Kasumi-1 (cell line): ENCODE data around the gene ADCYAP1R1.

Experiments
- DNase-seq, 2 experiments: peaks; one replicate each; lab custom pipeline; 2025; lab: John Stamatoyannopoulos, UW

Gene ADCYAP1R1

DNA sequence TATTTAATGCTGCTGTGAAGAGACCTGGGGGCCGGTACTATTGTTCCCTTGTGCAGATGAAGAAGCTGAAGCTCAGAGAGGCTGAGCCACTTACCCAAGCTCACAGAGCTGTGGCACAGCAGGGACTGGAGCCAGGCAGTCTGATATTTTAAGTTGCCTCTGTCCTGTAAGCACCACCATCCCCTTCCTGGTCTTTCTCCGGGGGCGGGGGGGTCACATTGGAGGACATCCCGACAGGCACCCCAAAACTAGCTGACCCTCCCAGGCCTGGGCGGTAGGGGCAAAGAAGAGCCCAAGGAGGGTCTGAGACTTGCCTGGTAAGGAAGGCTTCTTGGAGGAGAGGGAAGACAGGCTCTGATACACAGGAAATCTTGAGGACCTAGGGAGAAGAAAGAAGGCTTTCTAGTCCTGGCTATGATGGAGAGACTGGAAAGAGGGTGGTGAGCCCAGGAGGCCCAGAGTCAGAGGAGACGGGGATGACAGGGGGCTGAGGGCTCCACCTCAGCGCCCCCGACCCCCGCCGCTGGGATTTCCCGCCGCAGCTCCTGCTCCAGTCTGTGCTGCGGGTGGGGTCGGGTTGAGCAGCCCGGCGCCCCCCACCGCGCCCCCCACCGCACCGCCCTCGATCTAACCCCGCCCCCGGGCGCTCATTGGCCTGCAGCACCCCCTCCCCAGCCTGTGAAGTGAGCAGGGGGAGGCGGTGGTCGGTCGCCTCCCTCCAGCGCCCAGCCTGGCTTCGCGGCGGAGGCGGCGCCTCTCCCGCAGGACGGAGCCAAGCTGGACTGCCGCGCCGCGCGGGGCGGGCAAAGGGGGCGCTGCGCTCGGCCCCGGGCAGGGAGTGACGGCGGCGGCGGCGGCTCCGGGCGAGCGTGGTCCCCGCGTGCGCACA is at the start of gene ADCYAP1R1:
TSS of gene ADCYAP1R1 (plus strand) at position 711 of the 889 bp plus-strand sequence. CDS start 10,957 bp downstream, outside the sequence.
- DNase-seq, result no peak

- no peak for DNase-seq
Observed at GRCh38 chr7:31003097-31003496, 49.0 kb upstream of the ADCYAP1R1 start.

- DNase-seq, result no peak
Observed at GRCh38 chr7:31003721-31004120, 48.4 kb upstream of the ADCYAP1R1 start.

GRCh38 chr7:31004393-31004792 is 47.7 kb upstream of the ADCYAP1R1 start:
- DNase-seq, result no peak

DNA sequence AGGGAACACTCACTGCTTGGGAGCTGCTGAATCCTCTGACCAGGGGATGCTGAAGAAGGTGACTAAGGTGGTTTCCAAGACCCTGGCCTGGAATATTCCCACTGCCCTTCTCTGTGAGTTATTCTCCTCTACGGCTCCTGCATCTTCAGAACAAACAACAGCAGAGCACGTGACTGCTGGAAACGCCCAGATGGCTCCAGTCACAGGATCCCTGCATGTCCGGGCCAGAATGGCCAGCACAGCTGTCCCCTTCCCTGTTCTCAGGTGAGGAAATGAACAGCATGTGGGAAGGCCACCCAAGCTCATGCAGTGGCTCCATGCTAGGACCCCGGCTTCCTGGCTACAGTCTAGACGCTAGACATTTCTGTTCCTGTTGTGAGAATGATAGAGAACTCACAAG is 45.3 kb upstream of the ADCYAP1R1 start:
- no peak for DNase-seq

GRCh38 chr7:31007634-31008033 is 44.5 kb upstream of the ADCYAP1R1 start:
- DNase-seq, result no peak

- DNase-seq, result no peak
Observed at GRCh38 chr7:31014826-31015225, 37.3 kb upstream of the ADCYAP1R1 start.

DNA sequence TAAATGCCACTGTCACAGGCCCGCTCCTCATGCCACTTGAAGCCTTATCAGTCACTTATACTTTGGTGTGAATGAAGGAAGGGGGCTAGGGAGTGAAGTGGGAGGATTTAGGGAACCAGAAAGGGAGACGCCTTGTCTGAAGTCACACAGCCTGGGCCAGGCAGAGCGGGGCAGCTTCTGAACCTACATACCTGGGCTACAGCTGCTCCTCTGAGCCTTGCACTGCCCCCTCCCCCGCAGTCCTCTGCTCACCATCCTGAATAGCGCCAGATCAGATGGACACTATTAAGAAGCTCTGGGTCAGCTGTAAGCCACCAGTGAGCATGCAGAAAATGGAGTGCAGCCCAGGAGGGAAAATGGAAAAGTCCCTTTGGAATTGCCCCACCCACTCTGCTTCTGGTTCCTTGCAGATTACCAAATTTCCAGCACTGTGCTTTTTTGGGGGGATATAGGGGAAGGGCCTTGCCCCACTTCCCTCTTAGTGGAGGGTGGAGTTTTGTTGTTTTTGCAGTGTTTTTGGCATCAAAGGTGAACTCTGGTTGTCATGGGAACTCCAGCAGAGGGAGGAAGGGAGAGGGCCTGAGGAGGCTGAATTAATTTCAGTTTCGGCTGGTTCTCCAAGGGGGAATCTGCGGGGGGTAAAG is 35.0 kb upstream of the ADCYAP1R1 start:
- DNase-seq, result no peak

- no peak for DNase-seq
Observed at GRCh38 chr7:31017721-31018120, 34.4 kb upstream of the ADCYAP1R1 start.

DNA sequence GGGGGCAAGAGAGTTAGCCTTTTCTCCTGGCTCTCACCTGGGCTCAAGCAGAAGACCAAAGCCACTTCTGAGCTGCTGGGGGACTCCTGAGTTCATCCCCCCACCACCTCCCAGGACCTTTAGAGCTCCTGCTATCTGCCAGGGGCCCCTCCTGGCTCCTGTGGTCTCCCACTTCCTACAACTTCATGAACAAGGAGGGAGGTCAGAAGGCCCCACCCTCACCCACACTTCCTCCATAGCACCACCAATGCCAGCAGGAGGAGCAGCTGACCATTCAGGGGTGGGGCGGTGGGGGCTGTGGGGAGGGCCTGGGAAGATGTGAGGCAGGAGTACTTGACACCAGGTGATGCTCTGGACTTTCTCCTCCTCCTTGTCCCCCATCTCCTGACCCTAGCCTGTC is 32.6 kb upstream of the ADCYAP1R1 start:
- DNase-seq, result no peak

- no peak for DNase-seq
Observed at GRCh38 chr7:31020161-31020560, 31.9 kb upstream of the ADCYAP1R1 start.

- DNase-seq, result no peak
Observed at GRCh38 chr7:31020652-31021051, 31.5 kb upstream of the ADCYAP1R1 start.

DNA sequence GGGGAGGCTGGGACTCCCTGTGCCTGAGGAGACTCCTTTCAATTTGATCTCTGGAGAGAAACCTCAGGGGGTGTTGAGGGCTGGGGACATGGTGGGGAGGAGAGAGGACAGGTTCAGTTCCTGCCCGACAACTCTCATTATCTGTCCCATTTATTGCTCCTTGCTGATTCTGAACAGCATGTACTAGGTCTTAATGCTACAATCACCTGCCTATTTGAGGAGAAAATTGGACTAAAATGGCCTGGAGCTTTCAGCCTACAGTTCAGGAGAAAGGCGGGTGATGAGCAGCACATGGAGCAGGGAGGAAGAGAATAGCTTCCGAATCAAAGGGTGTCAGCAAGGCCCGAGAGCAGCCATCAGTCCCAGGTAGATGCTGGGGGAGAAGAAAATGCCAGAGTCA is 30.0 kb upstream of the ADCYAP1R1 start:
- DNase-seq, result no peak

- DNase-seq, result no peak
Observed at GRCh38 chr7:31022726-31023125, 29.4 kb upstream of the ADCYAP1R1 start.

- no peak for DNase-seq
Observed at GRCh38 chr7:31023877-31024276, 28.2 kb upstream of the ADCYAP1R1 start.

- no peak for DNase-seq
Observed at GRCh38 chr7:31027161-31027965, 24.7 kb upstream of the ADCYAP1R1 start.

- DNase-seq, result no peak
Observed at GRCh38 chr7:31028006-31028405, 24.1 kb upstream of the ADCYAP1R1 start.

- DNase-seq, result no peak
Observed at GRCh38 chr7:31028417-31028992, 23.6 kb upstream of the ADCYAP1R1 start.

DNA sequence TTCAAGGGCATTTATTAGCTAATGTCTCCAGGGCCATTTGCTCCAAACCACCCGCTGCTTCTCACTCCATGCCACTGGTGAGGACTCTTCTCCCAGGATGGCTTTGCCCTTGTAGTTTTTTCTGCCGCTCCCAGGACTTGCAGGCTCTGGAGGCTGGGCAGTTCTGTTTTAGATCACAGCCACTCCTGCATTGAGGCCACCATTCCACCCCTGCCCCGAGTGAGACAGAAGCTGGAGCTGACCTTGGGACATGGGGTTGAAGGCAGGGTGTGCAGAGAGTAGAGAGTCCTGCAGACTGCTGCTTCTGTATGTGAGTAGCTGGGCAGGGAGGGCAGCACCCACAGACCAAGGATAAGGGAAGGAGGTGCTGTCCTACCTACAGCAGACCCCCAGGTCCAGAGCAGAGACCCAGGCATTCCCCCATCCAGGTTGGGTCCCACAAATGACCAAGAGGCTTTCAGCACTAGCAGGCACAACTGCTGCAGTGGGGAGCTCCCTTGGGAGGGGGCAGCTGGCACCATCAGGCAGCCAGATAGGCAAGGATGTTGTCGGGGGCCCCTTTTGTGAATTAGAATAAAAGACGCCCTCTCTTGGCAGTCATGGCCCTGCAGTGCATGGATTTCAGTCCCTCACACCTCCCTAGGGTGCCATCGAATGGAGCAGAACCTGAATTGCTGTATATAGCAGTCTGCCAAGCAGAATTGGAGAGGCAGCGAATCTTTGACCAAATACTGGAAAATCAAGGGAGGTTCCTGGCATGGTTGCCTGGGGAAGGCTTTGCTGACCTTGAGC is 22.7 kb upstream of the ADCYAP1R1 start:
- DNase-seq, result no peak

DNA sequence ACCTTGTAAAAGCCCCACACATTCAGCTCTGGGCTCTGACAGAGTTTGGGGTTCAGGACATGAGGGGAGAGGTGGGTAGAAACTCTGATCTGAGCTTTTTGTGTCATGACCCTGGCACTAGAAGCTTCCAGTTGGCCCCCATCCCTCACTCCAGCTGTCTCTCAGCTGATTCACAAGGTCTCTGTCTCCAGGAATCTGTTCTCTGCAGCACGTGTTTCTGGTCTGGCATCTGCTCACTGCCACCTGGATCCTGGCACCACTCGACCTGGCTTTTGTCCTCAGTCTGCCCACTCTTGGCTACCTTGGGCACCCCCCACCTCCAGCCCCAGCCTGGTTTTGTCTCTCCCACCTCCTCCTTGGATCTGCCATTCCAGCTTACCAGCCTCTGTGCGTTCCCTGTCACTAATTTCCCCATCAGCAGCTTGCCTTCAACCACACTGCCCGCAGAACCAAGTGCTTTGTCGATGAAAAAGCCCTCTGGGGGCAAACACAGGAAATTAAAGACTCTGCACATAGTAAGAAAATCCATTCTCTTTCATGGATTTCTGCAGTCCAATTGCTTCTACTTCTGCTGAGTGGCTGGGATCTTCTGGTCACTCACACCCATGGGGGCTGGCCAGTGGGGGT is 18.3 kb upstream of the ADCYAP1R1 start:
- no peak for DNase-seq

DNA sequence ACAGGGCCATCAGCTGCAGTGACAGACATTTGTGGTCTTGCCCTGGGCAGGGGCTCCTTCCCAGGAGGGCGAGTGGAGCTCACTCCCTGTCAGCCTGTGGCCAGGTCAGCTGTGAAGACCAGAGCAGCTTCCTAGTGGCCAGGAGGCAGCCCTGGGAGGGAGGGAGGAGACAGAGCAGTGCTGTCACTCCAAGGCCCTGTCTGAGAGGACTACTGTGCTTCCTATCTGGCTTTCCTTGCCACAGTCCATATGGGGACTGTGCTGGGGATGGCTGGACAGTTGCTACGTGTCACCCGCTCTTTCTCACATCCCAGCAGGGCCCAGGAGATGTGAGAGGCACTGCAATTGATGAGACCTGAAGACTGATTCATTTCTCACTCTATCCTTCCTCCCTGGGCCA is 15.2 kb upstream of the ADCYAP1R1 start:
- DNase-seq, result no peak
